ENCODE data around the gene LZTR1.
"Not testable (repeated sequence)": the region's sequence is repeated elsewhere in the genome, so short reads cannot be mapped to it uniquely, and the experiment has no call there.

LZTR1 gene

GRCh38 chr22:20995329-20996030, 13.4 kb downstream of the LZTR1 start:
- DNase-seq (ENCODE audit: low read depth in 2 of 2, low spot score in 1 of 2): no peak

GRCh38 chr22:20996031-20996410, 13.9 kb downstream of the LZTR1 start:
- DNase-seq (ENCODE audit: low read depth in 2 of 2, low spot score in 1 of 2): no peak

GRCh38 chr22:20996598-20997535, 14.8 kb downstream of the LZTR1 start:
- no peak for DNase-seq (ENCODE audit: low read depth in 2 of 2, low spot score in 1 of 2)

GRCh38 chr22:20997536-20998257, 15.6 kb downstream of the LZTR1 start:
- no peak for DNase-seq (ENCODE audit: low read depth in 2 of 2, low spot score in 1 of 2)

GRCh38 chr22:20998411-20999336, 16.6 kb downstream of the LZTR1 start:
- DNase-seq (ENCODE audit: low read depth in 2 of 2, low spot score in 1 of 2): no peak

- DNase-seq (ENCODE audit: low read depth in 2 of 2, low spot score in 1 of 2): no peak
These were observed 17.5 kb downstream of the LZTR1 start for GRCh38 chr22:20999350-21000206.

- DNase-seq (ENCODE audit: low read depth in 2 of 2, low spot score in 1 of 2): no peak
These were observed 18.3 kb downstream of the LZTR1 start for GRCh38 chr22:21000207-21000986.

GRCh38 chr22:21000987-21001600, 19.0 kb downstream of the LZTR1 start:
- no peak for DNase-seq (ENCODE audit: low read depth in 2 of 2, low spot score in 1 of 2)

- DNase-seq (ENCODE audit: low read depth in 2 of 2, low spot score in 1 of 2): peak; percentile 92 to 96
These were observed 19.7 kb downstream of the LZTR1 start, which contains the start of gene THAP7 for GRCh38 chr22:21001601-21002325. TSS of gene THAP7 (minus strand) at chr22:21002118. CDS start at chr22:21001911, 207 bp downstream.

GRCh38 chr22:21003782-21004181, 21.7 kb downstream of the LZTR1 start:
- no peak for DNase-seq (ENCODE audit: low read depth in 2 of 2, low spot score in 1 of 2)

- DNase-seq (ENCODE audit: low read depth in 2 of 2, low spot score in 1 of 2): not testable (repeated sequence)
These were observed 27.1 kb downstream of the LZTR1 start for GRCh38 chr22:21009208-21009607.

- no peak for DNase-seq (ENCODE audit: low read depth in 2 of 2, low spot score in 1 of 2)
These were observed 27.7 kb downstream of the LZTR1 start for GRCh38 chr22:21009638-21010425.

GRCh38 chr22:21010426-21011113, 28.5 kb downstream of the LZTR1 start:
- no peak for DNase-seq (ENCODE audit: low read depth in 2 of 2, low spot score in 1 of 2)

- no peak for DNase-seq (ENCODE audit: low read depth in 2 of 2, low spot score in 1 of 2)
These were observed 30.6 kb downstream of the LZTR1 start for GRCh38 chr22:21012446-21013407.

GRCh38 chr22:21013657-21014201, 31.6 kb downstream of the LZTR1 start:
- no peak for DNase-seq (ENCODE audit: low read depth in 2 of 2, low spot score in 1 of 2)

Measured in stimulated activated CD8-positive, alpha-beta memory T cell treated with anti-CD3 and anti-CD28 coated beads, Interleukin-4, amount 100 ng/mL, for 4 hours (primary cell).